RWPE1 (cell line): ENCODE data around the gene THOP1.
"Not testable (repeated sequence)": the region's sequence is repeated elsewhere in the genome, so short reads cannot be mapped to it uniquely, and the experiment has no call there.

Experiments
- CTCF ChIA-PET: fragments of 350-600 bp; sonication (Branson Sonifier 250); formaldehyde crosslinking; extraction: SDS; loops from one replicate; lab custom pipeline; 2021; lab: Yijun Ruan, JAX
- POLR2A ChIA-PET: fragments of 400-600 bp; formaldehyde crosslinking; extraction: SDS; loops from one replicate; lab custom pipeline; 2020; ENCODE audit warnings: antibody characterized with exemption; ENCODE audit not compliant: low non-redundant PET; lab: Yijun Ruan, JAX
- DNase-seq: peaks from one replicate; pipeline ENCODE4 v3.0.0; 2012; ENCODE audit warnings: low spot score
- H3K27ac ChIP-seq: fragments of 450-650 bp; 2 replicates; pipeline ENCODE4 v1.5.1; 2017
- TF ChIP-seq, protein P1 (sequence below): fragments of 450-650 bp; conservative IDR thresholded peaks from 2 replicates; pipeline ENCODE4 v1.5.1; 2017; ENCODE audit warnings: low read depth, mild to moderate bottlenecking

THOP1 gene

DNA sequence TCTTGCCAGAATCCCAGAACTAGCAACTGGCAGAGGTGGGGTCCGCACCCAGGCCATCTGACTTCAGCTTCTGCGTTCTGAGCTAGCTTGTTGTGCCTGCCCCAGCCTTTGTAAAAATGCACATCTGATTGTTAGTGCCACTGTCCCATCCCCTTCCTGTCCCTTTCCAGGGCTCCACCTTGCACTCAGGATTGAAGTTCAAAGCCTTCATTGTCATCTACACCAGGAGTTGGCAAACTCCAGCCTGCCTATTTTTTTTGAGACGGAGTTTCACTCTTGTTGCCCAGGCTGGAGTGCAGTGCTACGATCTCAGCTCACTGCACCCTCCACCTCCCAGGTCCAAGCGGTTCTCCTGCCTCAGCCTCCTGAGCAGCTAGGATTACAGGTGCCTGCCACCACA is 2.9 kb downstream of the THOP1 start:
- H3K27ac ChIP-seq: no peak overlapping the region
- CTCF ChIA-PET: interaction anchor here (0.7 kb wide), 1 partner anchor 24 kb away, joined by 3 read pairs; no protein-coding TSS in a partner anchor
- TF ChIP-seq, protein P1, sequence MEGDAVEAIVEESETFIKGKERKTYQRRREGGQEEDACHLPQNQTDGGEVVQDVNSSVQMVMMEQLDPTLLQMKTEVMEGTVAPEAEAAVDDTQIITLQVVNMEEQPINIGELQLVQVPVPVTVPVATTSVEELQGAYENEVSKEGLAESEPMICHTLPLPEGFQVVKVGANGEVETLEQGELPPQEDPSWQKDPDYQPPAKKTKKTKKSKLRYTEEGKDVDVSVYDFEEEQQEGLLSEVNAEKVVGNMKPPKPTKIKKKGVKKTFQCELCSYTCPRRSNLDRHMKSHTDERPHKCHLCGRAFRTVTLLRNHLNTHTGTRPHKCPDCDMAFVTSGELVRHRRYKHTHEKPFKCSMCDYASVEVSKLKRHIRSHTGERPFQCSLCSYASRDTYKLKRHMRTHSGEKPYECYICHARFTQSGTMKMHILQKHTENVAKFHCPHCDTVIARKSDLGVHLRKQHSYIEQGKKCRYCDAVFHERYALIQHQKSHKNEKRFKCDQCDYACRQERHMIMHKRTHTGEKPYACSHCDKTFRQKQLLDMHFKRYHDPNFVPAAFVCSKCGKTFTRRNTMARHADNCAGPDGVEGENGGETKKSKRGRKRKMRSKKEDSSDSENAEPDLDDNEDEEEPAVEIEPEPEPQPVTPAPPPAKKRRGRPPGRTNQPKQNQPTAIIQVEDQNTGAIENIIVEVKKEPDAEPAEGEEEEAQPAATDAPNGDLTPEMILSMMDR: no peak
- POLR2A ChIA-PET: interaction anchor here (0.6 kb wide), 1 partner anchor 89 kb away, joined by 5 read pairs; no protein-coding TSS in a partner anchor
- no peak for DNase-seq

DNA sequence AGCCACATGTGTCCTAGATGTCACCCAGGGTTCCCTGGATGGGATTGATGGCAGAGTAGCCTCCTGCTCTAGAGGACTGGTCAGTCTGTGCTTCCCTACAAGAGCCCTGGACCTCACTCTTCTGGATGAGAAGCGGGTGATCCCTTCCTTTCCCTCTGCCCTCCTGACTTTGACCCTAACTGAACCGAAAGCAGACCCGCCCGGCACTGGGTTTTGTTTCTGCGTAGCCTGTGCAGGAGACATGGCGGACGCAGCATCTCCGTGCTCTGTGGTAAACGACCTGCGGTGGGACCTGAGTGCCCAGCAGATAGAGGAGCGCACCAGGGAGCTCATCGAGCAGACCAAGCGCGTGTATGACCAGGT is 4.9 kb downstream of the THOP1 start:
- DNase-seq: no peak
- ChIA-PET POLR2A (no interaction called here), CTCF (no interaction called here)
- H3K27ac ChIP-seq: no peak overlapping the region
- TF ChIP-seq, protein P1: no peak

DNA sequence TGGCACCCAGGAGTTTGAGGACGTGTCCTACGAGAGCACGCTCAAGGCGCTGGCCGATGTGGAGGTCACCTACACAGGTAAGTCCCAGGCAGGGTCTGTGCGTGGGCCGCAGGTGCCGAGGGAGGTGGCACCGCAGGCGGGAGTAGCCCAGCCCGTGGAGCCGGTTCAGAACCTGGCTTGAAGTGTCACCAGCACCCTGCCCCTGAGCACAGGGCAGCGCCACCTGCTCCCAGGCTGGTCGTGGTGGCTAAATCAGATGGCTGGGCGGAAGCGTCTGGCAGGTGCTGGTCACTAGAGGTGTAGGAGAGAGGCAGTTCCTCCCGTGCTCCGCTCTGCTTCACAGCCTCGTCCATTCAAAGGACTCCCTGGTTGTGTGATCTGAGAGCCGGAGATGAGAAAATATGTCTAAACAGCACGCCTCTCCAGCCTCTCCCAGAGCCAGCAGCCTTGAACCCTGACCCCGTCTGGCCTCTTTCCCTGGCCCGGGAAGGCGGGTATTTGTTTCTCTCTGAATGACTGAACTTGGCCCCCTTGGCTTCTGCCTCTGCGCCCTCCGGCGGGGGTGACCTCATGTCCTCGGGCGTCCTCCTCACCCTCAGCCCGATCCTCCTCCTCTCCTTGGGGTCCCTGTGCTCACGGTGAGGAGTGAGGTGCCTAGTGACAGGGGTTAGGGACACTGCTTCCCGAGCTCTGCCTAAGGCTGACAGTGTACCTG is 5.4 kb downstream of the THOP1 start:
- no peak for DNase-seq
- no peak overlapping the region for H3K27ac ChIP-seq
- TF ChIP-seq, protein P1: no peak
- CTCF ChIA-PET: no interaction called here
- POLR2A ChIA-PET: no interaction called here

- POLR2A ChIA-PET: no interaction called here
- no peak overlapping the region for H3K27ac ChIP-seq
- CTCF ChIA-PET: no interaction called here
- DNase-seq: no peak
- TF ChIP-seq, protein P1: no peak
Observed at GRCh38 chr19:2791440-2791839, 6.1 kb downstream of the THOP1 start.

DNA sequence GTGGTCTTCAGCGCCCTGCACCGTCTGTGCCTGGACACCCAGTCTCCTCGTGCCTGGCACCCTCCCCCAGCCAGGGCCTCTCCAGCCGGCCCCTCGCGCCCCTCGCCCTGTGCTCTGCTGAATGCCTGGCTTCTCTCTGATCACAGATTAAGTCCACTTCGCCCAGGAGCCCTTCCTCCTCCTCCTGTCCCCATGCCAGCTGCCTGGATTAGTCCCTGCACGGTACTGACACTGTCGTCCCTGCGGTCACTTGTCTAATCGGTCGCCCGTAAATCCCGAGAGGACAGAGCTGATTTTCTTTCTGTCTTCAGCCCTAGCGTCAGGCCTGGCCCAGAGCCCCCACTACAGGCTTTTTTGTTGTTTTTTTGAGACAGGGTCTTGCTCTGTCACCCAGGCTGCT is 6.6 kb downstream of the THOP1 start:
- POLR2A ChIA-PET: no interaction called here
- DNase-seq: no peak
- TF ChIP-seq, protein P1: no peak
- CTCF ChIA-PET: no interaction called here
- H3K27ac ChIP-seq: no peak overlapping the region

- POLR2A ChIA-PET, DNase-seq, H3K27ac ChIP-seq, CTCF ChIA-PET: not testable (repeated sequence)
Observed at GRCh38 chr19:2792666-2793065, 7.4 kb downstream of the THOP1 start.

- TF ChIP-seq, protein P1: no peak
- no peak for DNase-seq
- no peak overlapping the region for H3K27ac ChIP-seq
- CTCF ChIA-PET: no interaction called here
- POLR2A ChIA-PET: no interaction called here
Observed at GRCh38 chr19:2793126-2793525, 7.8 kb downstream of the THOP1 start.
